Measurements from ENCODE around the gene TP53TG3B. TPM values are rescaled to one million over a fixed set of nuclear protein-coding genes. Genes with fewer than 3 reads are reported as not detected.
"Not testable (repeated sequence)": the region's sequence is repeated elsewhere in the genome, so short reads cannot be mapped to it uniquely, and the experiment has no call there.

The TP53TG3B gene
- total RNA-seq (not detected in 2 replicates), polyA plus RNA-seq (not detected in 2 replicates)

GRCh38 chr16:33360541-33360940 is at the start of gene TP53TG3B:
Gene TP53TG3B, plus strand, starts transcription at chr16:33360841. Its CDS starts 68 bp downstream, at chr16:33360909.
- not testable (repeated sequence) for H3K27me3 ChIP-seq; DNase-seq (ENCODE audit: low read depth in 1 of 2, low spot score in 1 of 2); H3K9me3 ChIP-seq (ENCODE audit: low read depth); H3K4me1 ChIP-seq (ENCODE audit: low read depth); H3K4me3 ChIP-seq; H3K36me3 ChIP-seq; H3K27ac ChIP-seq

DNA sequence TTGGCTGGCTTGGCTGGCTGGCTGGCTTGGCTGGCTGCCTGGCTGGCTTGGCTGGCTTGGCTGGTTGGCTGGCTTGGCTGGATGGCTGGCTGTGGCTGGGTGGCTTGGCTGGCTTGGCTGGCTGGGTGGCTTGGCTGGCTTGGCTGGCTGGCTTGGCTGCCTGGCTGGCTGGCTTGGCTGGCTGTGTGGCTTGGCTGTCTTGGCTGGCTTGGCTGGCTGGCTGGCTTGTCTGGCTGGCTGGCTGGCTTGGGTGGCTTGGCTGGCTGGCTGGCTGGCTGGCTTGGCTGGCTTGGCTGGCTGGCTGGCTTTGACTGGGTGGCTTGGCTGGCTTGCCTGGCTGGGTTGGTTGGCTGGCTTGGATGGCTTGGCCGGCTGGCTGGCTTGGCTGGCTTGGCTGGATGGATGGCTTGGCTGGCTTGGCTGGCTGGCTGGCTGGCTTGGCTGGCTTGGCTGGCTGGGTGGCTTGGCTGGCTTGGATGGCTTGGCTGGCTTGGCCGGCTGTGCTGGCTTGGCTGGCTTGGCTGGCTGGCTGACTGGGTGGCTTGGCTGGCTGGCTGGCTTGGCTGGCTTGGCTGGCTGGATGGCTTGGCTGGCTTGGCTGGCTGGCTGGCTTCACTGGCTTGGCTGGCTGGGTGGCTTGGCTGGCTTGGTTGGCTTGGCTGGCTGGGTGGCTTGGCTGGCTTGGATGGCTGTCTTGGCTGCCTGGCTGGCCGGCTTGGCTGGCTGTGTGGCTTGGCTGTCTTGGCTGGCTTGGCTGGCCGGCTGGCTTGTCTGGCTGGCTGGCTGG is 24.2 kb upstream of the TP53TG3B start:
- not testable (repeated sequence) for H3K4me1 ChIP-seq (ENCODE audit: low read depth); H3K27ac ChIP-seq; H3K27me3 ChIP-seq; H3K9me3 ChIP-seq (ENCODE audit: low read depth); H3K4me3 ChIP-seq; H3K36me3 ChIP-seq
- DNase-seq (ENCODE audit: low read depth in 1 of 2, low spot score in 1 of 2): peak in 1 of 2 donors; percentile 0

- not testable (repeated sequence) for H3K36me3 ChIP-seq; H3K4me3 ChIP-seq; H3K27me3 ChIP-seq; H3K27ac ChIP-seq; H3K4me1 ChIP-seq (ENCODE audit: low read depth); H3K9me3 ChIP-seq (ENCODE audit: low read depth)
- peak in 1 of 2 donors; percentile 3 for DNase-seq (ENCODE audit: low read depth in 1 of 2, low spot score in 1 of 2)
These were observed 22.8 kb upstream of the TP53TG3B start for GRCh38 chr16:33337627-33338542.

DNA sequence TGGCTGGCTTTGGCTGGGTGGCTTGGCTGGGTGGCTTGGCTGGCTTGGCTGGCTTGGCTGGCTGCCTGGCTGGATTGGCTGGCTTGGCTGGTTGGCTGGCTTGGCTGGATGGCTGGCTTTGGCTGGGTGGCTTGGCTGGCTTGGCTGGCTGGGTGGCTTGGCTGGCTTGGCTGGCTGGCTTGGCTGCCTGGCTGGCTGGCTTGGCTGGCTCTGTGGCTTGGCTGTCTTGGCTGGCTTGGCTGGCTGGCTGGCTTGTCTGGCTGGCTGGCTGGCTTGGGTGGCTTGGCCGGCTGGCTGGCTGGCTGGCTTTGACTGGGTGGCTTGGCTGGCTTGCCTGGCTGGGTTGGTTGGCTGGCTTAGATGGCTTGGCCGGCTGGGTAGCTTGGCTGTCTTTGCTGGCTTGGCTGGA is 22.1 kb upstream of the TP53TG3B start:
- not testable (repeated sequence) for H3K36me3 ChIP-seq; DNase-seq (ENCODE audit: low read depth in 1 of 2, low spot score in 1 of 2); H3K4me3 ChIP-seq; H3K27ac ChIP-seq; H3K4me1 ChIP-seq (ENCODE audit: low read depth); H3K9me3 ChIP-seq (ENCODE audit: low read depth); H3K27me3 ChIP-seq

DNA sequence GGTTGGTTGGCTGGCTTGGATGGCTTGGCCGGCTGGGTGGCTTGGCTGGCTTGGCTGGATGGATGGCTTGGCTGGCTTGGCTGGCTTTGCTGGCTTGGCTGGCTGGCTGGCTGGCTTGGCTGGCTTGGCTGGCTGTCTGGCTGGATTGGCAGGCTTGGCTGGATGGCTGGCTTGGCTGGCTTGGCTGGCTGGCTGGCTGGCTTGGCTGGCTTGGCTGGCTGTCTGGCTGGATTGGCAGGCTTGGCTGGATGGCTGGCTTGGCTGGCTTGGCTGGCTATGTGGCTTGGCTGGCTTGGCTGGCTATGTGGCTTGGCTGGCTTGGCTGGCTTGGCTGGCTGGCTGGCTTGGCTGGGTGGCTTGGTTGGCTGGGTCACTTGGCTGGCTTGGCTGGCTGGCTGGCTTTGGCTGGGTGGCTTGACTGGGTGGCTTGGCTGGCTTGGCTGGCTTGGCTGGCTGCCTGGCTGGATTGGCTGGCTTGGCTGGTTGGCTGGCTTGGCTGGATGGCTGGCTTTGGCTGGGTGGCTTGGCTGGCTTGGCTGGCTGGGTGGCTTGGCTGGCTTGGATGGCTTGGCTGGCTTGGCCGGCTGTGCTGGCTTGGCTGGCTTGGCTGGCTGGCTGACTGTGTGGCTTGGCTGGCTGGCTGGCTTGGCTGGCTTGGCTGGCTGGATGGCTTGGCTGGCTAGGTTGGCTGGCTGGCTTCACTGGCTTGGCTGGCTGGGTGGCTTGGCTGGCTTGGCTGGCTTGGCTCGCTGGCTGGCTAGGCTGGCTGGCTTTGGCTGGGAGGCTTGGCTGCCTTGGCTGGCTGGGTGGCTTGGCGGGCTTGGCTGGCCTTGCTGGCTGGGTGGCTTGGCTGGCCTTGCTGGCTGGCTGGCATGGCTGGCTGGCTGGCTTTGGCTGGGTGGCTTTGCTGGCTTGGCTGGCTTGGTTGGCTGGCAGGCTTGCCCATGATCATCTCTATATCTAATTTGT is 21.3 kb upstream of the TP53TG3B start:
- H3K27me3 ChIP-seq; H3K36me3 ChIP-seq; H3K4me1 ChIP-seq (ENCODE audit: low read depth); H3K4me3 ChIP-seq; H3K27ac ChIP-seq; H3K9me3 ChIP-seq (ENCODE audit: low read depth): not testable (repeated sequence)
- DNase-seq (ENCODE audit: low read depth in 1 of 2, low spot score in 1 of 2): peak in 1 of 2 donors; percentile 4

Other genes starting within 250 kb of the TP53TG3B start
- not detected in 2 replicates for gene TP53TG3C, start 166.6 kb upstream of the TP53TG3B start, total RNA-seq
- gene TP53TG3C, start 166.6 kb upstream of the TP53TG3B start, polyA plus RNA-seq: not detected in 2 replicates
- not detected in 2 replicates for gene TP53TG3E, start 56.5 kb upstream of the TP53TG3B start, total RNA-seq
- gene TP53TG3E, start 56.5 kb upstream of the TP53TG3B start, polyA plus RNA-seq: not detected in 2 replicates
- not detected in 2 replicates for gene TP53TG3F, start 98.8 kb downstream of the TP53TG3B start, total RNA-seq
- not detected in 2 replicates for gene TP53TG3F, start 98.8 kb downstream of the TP53TG3B start, polyA plus RNA-seq

All from cardiac muscle cell (in vitro differentiated cells and primary cell).